ENCODE data around the gene HSD17B12. TPM values are rescaled to one million over a fixed set of nuclear protein-coding genes. Genes with fewer than 3 reads are reported as not detected.
"Not testable (repeated sequence)": the region's sequence is repeated elsewhere in the genome, so short reads cannot be mapped to it uniquely, and the experiment has no call there.

HSD17B12 gene
- total RNA-seq, 1 donor from 2014 or later = 53.1 TPM

DNA sequence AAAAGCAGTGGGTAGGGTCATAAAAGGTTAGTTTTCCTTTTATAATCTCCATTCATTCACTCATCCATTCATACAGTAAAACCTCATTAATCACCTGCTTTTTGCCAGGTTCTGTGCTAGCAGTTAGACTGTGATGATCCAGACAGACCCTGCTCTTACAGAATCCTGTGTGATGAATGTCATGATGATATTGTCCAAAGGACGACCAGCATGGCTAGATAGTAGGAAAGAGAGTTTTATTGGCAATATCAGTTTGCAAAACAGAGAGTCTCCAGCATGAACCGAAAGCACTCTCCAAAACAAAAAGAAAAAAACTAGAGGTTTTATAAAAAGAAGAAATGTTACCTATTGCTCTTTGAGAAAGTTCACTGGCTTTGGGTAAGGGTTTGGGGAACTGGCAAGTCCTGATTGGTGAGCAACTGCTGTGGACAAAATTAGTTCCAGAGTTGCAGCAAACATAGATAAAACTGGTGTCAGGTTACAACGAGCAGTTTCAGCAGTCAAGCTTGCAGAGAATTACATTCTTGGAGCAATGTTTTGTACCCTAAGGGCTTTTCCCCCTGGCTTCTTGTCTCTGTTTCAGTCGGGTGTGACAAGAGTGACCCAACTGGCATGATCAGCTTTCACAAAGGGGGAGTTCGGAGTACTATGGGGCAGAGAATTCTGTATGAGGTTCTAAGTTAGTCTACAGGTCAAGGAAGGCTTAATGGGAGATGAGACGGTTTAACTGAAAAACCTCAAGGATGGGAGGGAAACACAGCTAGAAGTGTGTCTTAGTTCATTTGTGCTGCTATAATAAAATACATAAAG is 58.3 kb downstream of the HSD17B12 start:
- no peak for DNase-seq (ENCODE audit: extremely low read depth, low read depth, low spot score)

DNA sequence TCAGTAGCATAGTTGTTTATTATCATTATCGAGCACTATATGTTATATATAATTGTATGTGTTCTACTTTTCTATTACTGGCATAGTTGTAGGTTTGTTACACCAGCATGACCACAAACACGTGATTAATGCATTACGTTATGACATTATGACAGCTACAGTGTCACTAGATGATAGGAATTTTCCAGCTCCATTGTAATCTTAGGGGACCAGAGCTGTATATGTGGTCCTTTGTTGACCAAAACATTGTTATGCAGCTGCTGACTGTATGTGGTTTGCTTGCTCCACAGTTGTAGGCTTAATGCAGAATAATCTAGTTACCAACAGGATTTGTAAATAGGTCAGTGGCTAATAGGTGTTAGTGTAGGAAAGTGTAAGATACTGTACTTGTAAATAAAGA is 66.1 kb downstream of the HSD17B12 start:
- no peak for DNase-seq (ENCODE audit: extremely low read depth, low read depth, low spot score)

DNA sequence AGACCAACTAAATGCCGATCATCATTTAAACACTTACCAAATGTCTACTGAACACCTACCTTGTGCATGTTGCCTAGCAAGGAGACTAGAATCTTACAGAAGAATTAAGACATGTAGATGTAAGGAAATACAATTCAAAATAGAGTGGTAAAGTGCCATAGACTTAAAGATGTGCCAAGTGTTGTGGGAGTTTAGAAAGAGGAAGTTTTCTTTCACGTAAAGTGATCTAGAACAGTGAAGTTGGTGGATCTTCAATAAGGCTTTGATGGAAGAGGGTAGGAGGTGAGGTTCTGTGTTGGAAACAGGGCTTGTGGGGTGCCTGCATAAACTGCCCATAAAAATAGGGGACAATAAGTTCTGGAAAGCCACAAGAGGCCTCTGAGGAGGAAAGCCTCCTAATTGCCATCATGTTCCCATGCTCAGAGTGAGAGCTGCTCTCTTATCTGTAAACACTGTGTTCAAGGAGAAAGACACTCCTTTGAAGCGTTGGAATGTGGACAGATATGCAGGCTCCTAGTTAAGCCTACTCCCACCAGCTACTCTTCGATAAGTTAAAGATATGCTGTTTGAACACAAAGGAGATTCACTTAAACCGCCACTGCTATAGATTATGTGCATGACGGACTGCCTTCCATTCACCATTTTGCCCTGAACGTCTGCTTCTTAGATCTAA is 66.7 kb downstream of the HSD17B12 start:
- DNase-seq (ENCODE audit: extremely low read depth, low read depth, low spot score) = no peak

DNA sequence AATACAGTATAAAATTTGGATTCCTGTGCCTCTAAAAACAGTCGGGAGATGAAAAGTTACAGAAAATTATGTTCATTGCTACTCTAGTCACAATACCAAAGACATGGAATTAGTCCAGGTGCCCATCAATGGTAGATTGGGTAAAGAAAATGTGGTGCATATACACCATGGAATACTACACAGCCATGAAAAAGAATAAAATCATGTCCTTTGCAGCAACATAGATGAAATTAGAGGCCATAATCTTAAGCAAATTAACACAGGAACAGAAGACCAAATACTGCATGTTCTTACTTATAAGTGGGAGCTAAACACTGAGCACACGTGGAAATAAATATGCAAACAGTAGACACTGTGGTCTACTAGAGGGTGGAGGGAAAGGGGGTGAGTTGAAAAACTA is 67.6 kb downstream of the HSD17B12 start:
- no peak for DNase-seq (ENCODE audit: extremely low read depth, low read depth, low spot score)

DNA sequence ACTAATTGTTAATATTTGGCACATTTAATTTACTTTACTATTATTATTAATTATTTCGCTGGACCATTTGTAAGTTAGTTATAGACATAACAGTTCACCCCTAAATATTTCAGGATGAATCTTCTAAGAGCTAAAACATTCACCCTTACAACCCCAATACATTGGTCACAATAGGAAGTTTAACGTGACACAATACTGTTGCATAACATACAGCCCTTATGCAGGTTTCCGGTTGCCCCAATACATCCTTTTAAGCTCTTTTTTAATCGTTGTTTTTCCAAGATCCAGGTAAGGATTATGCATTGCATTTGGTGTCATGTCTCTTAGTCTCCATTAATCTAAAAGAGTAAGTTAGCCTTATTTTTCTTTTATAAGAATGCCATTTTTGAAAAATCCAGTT is 71.2 kb downstream of the HSD17B12 start:
- DNase-seq (ENCODE audit: extremely low read depth, low read depth, low spot score) = no peak

DNA sequence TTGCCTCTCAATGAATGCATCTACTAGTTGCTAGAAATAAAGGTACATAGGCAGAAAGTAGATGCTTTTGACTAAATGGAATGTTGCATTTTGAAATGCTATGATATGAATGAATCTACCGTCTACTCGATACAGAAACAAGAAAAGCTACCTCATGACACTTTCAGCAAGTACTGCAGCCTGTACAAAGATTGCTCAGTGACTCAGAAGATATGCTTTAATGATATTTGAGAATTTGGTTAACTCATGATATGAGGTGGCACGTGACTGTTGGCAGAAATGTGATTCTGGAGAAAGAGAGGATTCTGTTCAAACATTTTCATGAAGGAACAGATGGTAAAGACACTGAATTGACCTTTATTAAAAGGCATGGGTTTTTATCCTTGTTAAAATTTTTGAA is 76.0 kb downstream of the HSD17B12 start:
- no peak for DNase-seq (ENCODE audit: extremely low read depth, low read depth, low spot score)

DNA sequence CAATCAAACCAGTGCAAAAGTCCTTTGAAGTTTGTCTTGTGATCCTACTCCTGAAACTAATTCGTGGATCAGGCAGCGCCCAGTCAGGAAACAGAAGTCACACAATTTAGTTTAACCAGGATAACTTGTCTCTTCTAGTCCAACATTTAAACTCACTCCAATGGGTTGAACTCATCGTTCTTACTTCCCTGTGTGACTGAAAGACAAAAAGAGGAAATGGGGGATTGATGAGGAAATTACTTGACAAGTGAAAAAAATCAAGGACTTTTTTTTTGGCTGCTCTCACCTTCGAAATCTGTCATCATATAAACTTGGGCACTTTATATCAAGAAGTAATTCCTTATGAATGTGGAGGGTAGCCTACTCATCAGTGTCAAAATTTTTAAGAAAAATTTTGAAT is 78.4 kb downstream of the HSD17B12 start:
- no peak for DNase-seq (ENCODE audit: extremely low read depth, low read depth, low spot score)

DNA sequence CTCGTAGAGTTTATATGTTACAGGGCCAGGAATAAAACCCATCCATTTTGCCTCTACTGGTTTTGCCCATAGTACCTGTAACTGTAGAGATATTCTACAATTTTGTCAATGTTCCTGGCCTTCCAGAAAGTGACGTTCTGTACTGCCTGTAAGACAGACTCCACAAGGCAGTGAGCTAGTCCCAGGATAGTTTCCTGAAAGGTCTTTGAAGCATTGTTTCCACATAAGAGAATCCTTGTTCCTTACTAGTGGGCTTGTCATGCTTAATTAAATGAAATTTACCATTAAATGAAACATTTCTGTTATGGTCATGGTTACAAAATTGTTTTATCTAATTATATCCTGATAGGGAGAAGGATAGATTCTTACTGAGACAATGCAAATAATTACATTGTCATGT is 80.4 kb downstream of the HSD17B12 start:
- DNase-seq (ENCODE audit: extremely low read depth, low read depth, low spot score) = no peak

DNA sequence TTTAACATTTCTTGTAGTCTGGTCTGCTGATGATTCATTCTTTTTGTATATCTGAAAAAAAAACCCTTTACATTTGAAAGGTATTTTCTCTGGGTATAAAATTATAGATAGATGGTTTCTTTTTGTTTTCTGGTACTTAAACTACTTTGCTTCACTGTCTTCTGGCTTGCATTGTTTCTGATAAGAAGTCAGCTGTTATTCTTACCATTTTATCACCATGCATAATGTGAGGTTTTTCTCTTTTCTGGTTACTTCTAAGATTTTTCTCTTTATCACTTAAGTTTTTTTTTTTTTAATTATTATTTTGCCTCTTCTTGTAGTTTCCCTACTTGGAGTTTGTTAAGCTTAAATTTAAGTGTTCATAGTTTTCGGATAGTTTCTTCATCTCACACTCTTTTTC is 84.7 kb downstream of the HSD17B12 start:
- no peak for DNase-seq (ENCODE audit: extremely low read depth, low read depth, low spot score)

DNA sequence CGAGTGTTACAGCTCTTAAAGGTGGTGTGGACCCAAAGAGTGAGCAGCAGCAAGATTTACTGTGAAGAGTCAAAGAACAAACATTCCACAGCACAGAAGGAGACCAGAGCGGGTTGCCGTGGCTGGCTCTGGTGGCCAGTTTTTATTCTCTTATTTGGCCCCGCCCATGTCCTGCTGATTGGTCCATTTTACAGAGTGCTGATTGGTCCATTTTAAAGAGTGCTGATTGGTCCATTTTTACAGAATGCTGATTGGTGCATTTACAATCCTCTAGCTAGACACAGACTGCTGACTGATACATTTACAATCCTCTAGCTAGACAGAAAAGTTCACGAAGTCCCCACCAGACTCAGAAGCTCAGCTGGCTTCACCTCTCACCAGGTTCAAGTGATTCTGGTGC is 88.1 kb downstream of the HSD17B12 start:
- not testable (repeated sequence) for DNase-seq (ENCODE audit: extremely low read depth, low read depth, low spot score)

DNA sequence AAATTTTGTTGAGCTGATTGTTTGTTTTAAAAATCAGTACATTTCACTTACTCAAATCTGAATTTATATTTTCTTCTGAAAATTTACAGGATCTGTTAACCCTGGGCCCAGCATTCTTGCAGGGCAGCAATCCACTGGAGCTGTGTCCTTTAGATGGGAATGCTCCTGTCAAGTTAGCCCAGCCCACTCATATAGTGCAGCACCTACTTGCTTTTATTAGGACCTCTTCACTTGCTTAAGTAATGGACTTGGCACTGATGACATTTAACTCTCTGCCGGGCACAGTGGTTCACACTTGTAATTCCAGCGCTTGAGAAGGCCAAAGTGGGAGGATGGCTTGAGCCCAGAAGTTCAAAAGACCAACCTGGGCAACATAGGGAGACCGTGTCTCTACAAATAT is 89.6 kb downstream of the HSD17B12 start:
- DNase-seq (ENCODE audit: extremely low read depth, low read depth, low spot score) = no peak

DNA sequence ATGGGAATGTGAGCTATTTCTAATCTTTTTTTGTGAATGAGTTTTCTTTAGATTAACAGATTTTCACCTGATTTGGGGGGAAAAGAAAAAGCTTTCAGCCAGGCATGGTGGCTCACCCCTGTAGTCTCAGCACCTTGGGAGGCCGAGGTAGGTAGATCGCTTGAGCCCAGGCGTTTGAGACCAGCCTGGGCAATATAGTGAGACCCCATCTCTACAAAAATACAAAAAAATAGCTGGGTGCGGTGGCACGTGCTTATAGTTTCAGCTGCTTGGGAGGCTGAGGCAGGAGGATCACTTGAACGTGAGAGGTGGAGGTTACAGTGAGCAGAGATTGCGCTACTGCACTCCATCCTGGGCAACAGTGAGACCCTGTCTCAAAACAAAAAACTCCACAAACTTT is 92.2 kb downstream of the HSD17B12 start:
- no peak for DNase-seq (ENCODE audit: extremely low read depth, low read depth, low spot score)

DNA sequence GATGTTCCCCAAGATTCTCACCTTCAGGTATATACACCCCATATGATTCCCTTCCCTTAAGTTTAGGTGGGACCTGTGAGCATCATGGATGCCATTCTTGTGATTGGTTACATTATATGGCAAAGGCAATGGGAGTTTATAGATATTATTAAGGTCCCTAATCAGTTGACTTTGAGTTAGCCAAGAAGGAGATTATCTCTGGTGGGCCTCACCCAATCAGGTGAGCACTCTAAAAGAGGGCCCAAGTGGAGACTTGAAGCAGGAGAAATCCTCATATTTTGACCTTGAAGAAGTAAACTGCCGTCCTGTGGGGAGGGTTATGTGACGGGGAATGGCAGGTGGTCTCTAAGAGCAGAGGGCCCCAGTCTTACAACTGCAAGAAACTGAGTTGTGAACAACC is 94.2 kb downstream of the HSD17B12 start:
- no peak for DNase-seq (ENCODE audit: extremely low read depth, low read depth, low spot score)

DNA sequence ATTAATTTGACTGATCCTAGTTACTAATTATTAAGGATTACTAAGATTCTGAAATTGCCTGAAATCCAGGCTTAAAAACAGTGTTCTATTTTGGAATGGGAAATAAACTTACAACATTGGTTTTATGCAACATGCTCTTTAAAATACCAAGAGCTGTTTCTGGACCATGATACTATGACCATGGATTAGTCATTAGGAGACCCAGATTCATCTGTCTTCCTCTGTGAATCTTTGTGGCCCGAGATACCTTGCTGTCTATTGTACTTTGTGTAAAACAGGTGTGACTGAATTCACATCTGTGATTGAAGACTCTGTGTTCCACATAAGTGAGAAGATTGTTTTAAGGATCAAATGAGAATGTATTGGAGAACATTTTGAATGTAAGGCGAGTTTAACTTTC is 98.8 kb downstream of the HSD17B12 start:
- DNase-seq (ENCODE audit: extremely low read depth, low read depth, low spot score) = no peak

DNA sequence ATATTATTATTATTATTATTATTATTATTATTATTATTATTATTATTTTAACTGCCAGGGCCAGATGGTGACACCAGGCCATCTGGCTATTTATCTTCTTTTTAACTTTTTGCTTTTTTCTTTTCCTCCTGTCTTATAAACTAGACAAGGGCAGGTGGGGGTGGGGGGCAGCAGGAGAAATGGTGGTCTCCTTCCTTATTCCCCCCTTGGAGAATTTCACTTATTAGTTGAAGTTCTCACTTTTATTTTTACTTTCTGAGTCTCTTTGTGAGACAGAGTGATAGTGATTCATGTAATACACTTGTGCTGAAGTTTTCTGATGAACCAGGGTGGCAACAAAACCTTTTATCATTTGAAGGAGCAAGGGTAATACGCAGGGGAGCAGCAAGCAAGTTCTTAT is 103.8 kb downstream of the HSD17B12 start:
- DNase-seq (ENCODE audit: extremely low read depth, low read depth, low spot score) = no peak

DNA sequence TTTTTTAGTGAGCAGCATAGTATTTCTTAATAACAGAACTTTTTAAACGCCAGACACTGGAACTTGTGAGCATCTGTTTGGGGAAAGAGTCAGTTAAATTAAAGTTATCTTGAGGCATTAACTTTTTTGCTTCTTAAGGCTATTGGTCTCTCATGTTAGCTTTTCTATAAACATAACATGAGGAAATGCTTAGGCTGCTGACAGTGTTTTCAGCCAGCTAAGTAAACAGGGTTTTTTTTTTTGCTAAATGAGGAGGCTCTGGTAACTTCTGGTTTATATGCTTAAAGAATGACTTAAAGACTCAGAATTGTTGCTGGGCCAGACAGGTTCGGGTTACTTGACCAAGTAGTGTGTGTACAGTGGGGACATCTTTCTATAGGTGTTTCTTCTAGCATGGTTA is 104.3 kb downstream of the HSD17B12 start:
- DNase-seq (ENCODE audit: extremely low read depth, low read depth, low spot score) = no peak

DNA sequence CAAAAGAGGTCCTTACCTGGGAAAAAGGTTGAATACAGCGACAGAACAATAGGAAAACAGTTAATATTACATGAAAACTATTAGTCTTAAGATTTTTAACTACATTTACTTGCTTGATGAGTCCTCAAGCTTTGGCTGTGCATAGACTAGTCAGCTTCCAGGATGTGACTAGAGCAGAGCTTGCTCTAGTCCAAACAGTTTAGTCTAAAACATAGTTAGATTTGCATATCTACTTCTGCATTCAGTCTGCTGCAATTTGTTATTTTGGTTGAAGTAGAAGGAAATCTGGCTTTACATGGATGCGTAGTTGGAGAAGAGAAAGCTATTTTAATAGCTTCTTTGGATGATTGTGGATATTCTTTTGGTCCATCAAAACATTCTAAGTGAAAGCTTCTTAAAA is 104.8 kb downstream of the HSD17B12 start:
- no peak for DNase-seq (ENCODE audit: extremely low read depth, low read depth, low spot score)

DNA sequence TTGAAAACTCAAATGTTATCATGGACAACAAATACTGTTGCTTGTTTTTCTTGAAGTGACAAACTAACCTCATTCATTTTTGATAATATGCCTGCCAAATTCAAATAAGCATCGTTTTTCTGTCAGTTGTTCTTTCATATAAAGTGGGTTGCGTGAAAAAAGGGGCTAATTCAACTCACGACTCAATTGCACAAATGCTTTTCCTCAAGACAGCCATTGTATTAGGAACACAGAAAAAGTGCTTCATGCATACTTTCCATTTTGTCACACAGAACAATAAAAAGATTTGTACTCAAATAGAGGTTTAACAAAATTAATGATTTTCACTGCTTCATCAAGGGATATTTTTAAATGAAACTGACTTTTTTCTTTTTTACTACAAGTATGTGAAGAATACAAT is 105.5 kb downstream of the HSD17B12 start:
- DNase-seq (ENCODE audit: extremely low read depth, low read depth, low spot score) = no peak

DNA sequence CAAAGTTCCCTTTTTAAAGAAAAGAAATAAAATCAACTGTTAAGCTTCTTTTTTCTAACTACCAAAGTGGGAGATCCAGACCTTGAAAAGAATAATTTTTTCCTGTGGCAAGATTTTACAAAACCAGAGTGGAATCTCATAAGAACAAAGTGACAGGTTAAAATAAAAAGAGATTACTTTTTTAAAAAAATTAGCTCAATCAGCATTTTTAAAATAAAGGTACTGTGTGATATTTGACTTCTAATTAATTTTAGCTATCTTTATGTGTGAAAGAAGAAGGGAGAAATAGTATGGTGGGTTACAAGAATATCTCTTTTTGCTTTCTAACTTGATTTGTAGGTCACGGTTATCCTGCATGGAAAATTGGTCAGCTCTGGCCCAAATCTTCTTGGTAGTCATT is 107.3 kb downstream of the HSD17B12 start:
- no peak for DNase-seq (ENCODE audit: extremely low read depth, low read depth, low spot score)

DNA sequence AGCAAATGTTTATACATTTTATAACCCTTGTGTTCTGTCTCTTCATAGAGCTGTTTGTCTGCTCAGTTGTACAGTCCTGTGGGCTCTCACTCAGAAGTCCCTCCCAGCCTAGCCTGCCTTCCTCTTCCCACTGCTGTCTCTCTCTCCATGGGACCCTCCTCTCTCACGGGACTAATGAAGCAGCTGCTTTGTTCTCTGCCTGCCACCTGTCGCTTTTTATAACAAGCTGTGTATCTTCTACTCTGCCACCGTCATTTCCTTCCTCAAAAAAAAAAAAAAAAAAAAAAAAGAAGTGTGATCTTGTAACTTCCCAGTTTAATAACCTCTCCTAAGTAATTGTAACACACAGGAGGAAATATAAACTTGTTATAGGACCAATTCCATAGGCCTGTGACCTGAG is 107.9 kb downstream of the HSD17B12 start:
- no peak for DNase-seq (ENCODE audit: extremely low read depth, low read depth, low spot score)

DNA sequence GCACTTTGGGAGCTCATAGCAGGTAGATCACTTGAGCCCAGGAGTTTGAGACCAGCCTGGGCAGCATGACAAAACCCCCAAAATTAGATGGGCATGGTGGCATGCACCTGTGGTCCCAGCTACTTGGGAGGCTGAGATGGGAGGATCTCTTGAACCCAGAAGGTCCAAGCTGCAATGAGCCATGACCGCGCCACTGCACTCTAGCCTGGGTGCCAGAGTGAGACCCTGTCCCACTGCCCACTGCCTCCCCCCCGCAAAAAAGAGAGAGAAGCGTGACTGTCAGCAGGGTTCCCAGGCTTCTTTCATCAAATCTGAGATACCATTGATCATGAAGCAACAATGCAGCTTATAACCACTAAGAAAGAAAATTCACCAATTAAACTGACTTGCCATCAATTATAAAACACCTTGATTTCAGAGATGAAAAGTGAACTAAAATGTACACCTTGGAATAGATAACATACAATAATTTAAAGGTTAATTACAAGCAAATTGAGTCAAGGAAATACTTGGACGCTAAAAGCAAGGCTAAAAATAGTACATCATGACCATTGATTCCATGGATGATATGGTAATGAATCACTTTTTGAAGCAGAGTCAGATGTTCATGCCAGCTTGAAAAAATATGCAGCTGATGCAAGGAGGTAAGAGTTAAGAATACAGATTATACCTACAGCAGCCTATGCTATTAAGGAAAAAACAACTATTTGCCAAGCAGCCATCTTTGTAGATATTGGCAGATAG is 109.3 kb downstream of the HSD17B12 start:
- no peak for DNase-seq (ENCODE audit: extremely low read depth, low read depth, low spot score)

DNA sequence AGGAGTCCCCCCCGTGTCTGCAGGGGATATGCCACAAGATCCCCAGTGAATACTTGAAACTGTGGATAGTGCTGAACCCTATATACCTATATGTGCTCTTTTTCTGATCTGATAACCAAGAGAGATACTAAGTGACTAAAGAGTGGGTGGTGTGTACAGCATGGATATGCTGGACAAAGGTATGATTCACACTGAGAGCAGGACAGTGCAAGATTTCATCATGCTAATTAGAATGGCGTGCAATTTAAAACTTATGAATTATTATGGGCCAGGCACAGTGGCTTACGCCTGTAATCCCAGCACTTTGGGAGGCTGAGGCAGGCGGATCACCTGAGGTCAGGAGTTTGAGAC is 109.9 kb downstream of the HSD17B12 start:
- no peak for DNase-seq (ENCODE audit: extremely low read depth, low read depth, low spot score)

Data from glomerular endothelial cell (primary cell).